ENCODE results near the gene PRKN. TPM values are rescaled to one million over a fixed set of nuclear protein-coding genes. Genes with fewer than 3 reads are reported as not detected.

The PRKN gene
- total and polyA plus RNA-seq, 9 of the 15 experiments (the other 6 are each of a cell fraction or from before 2014, with no cell fraction given), result 0.03 to 0.96 (median 0.15) TPM; not detected in 2

GRCh38 chr6:162289972-162290371 is 437.6 kb downstream of the PRKN start:
- Histone ChIP-seq H3K36me3 (ENCODE audit: control insufficient read depth, insufficient read depth, low read length) (no peaks in the 10 kb centered on the region), H3K4me2 (ENCODE audit: insufficient read depth, low read length) (no peak overlapping the region), H3K79me2 (ENCODE audit: control insufficient read depth, insufficient read depth, low read length) (no peaks in the 10 kb centered on the region), H3K27me3 (ENCODE audit: control insufficient read depth in 2 of 2, insufficient read depth in 2 of 2, low read length in 2 of 2) (no peaks in the 10 kb centered on the region), H3K4me1 (replicated peaks in 1 of 2; ENCODE audit: control insufficient read depth in 2 of 2, insufficient read depth in 2 of 2, low read length in 2 of 2) (no peaks in the 10 kb centered on the region), H3K9ac (ENCODE audit: insufficient read depth in 1 of 2, low read depth in 2 of 2, low read length in 2 of 2) (no peak overlapping the region), H2AFZ (ENCODE audit: low read depth, low read length) (no peak overlapping the region), H3K9me1 (ENCODE audit: control insufficient read depth, insufficient read depth, low read length) (no peaks in the 10 kb centered on the region), H3K4me3 (no peak overlapping the region), H3K9me3 (replicated peaks; ENCODE audit: control insufficient read depth, insufficient read depth, low read depth, low read length) (no peaks in the 10 kb centered on the region; the same call in none of the 2 replicates), H4K20me1 (replicated peaks; ENCODE audit: control insufficient read depth, insufficient read depth, low read length) (no peaks in the 10 kb centered on the region), H3K27ac (ENCODE audit: extremely low read depth, low read depth, low read length) (no peak overlapping the region)
- CTCF ChIA-PET (ENCODE audit: low intra/inter-chr PET ratio), result no interaction called here
- DNase-seq (ENCODE audit: extremely low read depth in 1 of 4, low spot score in 3 of 4) (no peak), ATAC-seq (no peak), FAIRE-seq (no peak)
- POLR2A ChIA-PET, result no interaction called here
- in situ Hi-C loops (cut with MboI) (no loop called here), intact Hi-C loops (cut with micrococcal nuclease) (no loop called here)
- 0% methylated on average over 4 of the region's 4 CpGs for WGBS (ENCODE audit: insufficient coverage, low coverage, missing lambda C conversion rate)
- BruUV-seq (replicated peaks), result no TSS peak
- TF ChIP-seq MED1 (CRISPR knock-in tag; IDR thresholded peaks at IDR 0.05; ENCODE audit: borderline replicate concordance), result no peak
- no peak for TF ChIP-seq IRF2 (CRISPR knock-in tag; IDR thresholded peaks at IDR 0.05)
- no peak for TF ChIP-seq NBN (IDR thresholded peaks at IDR 0.05; ENCODE audit: low read depth)
- no peak for TF ChIP-seq ZBTB34 (CRISPR knock-in tag; IDR thresholded peaks at IDR 0.05)
- no peak for TF ChIP-seq GATAD2A (IDR thresholded peaks at IDR 0.05)
- no peak for TF ChIP-seq FOXP4 (CRISPR knock-in tag; IDR thresholded peaks at IDR 0.05; ENCODE audit: borderline replicate concordance)
- TF ChIP-seq CHAMP1 (IDR thresholded peaks at IDR 0.05), result no peak
- no peak for TF ChIP-seq NCOA6 (IDR thresholded peaks at IDR 0.05)
- TF ChIP-seq THRA (IDR thresholded peaks at IDR 0.05), result no peak
- TF ChIP-seq HDGF (IDR thresholded peaks at IDR 0.05), result no peak
- no peak for TF ChIP-seq HMGXB4 (CRISPR knock-in tag; IDR thresholded peaks at IDR 0.05)
- TF ChIP-seq KLF13 (tag; IDR thresholded peaks at IDR 0.05; ENCODE audit: borderline replicate concordance, low read depth), result no peak
- TF ChIP-seq KLF1 (tag; IDR thresholded peaks at IDR 0.05), result no peak
- no peak for TF ChIP-seq ZNF445 (CRISPR knock-in tag; IDR thresholded peaks at IDR 0.05; ENCODE audit: low read depth)
